OCI-M2 (cell line): ENCODE results near the gene GOLGA8T.
"Not testable (repeated sequence)": the region's sequence is repeated elsewhere in the genome, so short reads cannot be mapped to it uniquely, and the experiment has no call there.

Experiments used
- DNase-seq: peaks from one replicate; lab custom pipeline; 2025; ENCODE audit not compliant: unreplicated experiment; lab: John Stamatoyannopoulos, UW

GOLGA8T gene

DNA sequence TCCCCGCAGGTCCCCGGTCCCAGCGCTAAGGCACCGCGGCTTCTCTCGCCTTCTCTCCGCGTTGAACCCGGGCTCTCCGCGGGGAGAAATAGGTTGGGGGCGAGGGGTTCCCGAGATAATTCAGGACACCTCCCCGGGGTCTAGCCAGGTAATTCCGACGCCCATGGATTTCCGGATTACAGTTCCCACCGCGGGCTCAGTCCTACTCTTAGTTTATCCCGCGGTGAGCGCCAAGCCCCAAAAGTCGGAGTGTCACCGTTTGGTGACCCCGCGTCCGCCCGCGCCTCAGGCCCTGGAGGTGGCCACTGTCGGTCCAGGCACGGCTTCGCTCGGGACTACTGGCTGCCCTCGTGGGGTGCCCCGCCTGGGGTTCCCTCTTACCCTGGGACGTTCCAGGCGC lies 56.8 kb downstream of the GOLGA8T start:
- not testable (repeated sequence) for DNase-seq

DNA sequence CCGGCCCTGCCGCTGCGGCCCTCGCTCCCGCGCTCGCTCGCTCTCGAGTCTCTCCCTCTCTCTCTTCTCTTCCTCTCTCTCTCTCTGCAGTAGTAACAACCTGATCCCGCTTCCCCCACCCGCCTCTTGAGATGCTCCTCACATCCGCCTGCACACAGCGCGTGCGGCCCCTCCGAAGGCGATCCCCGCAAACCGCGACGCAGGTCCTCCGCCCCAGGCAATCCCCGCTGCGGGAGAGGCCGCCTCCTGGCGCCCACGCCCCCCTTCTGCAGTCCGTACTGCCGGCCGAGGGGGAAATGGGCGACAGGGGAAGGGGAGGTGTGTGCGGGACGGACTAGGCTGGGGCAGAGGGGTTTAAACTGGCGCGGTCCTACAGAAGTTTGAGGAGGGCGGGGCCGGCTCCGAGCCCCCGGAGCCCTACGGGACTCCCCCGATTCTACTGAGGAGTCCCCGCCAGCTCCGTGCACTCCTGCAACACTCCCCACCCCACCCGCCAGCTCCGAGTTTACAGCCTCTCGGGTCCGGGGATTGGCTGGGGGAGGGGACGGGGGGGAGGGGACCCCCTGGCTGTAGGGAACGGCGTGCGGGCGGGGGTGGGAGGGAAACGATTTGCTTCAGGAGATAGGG lies 57.4 kb downstream of the GOLGA8T start:
- not testable (repeated sequence) for DNase-seq

DNA sequence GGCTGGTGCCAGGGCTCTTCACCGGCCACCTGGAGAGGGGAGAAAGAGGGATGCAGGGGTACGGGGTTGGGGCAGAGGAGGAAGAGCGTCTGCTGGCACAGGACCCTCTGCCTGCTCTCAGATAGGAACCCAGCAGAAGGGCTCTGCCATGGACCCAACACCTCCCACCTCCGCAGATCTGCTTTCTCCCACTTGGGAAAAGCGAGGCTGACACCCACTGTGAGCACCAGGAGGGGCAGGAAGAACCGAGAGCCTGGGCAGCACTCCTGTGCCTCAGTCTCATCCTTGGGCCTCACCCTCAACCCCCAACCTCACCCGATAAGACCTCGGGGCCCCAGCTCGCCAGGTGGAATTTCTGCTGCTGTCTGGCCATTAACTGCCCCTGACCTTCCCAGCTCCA lies 58.0 kb downstream of the GOLGA8T start:
- not testable (repeated sequence) for DNase-seq
